Liver (tissue), 3 donors: ENCODE results near the gene MYO6.

Source experiments
- GABPA ChIP-seq, 2 donors: IDR thresholded peaks in 1 of 2; conservative IDR thresholded peaks in 1 of 2; 2 replicates each; pipeline ENCODE4 v1.6.1; 2016; ENCODE audit warnings: antibody characterized with exemption in 2 of 2, mild to moderate bottlenecking in 1 of 2, moderate library complexity in 1 of 2
- HNF4G ChIP-seq: IDR thresholded peaks from 2 replicates; pipeline ENCODE4 v1.6.1; 2016; ENCODE audit warnings: antibody characterized with exemption
- JUND ChIP-seq, 2 donors: IDR thresholded peaks; 2 replicates each; pipeline ENCODE4 v1.6.1; 2016; ENCODE audit warnings: antibody characterized with exemption in 2 of 2
- RAD21 ChIP-seq, 2 donors: IDR thresholded peaks; 2 replicates each; pipeline ENCODE4 v1.6.1; 2016; ENCODE audit warnings: antibody characterized with exemption in 2 of 2, mild to moderate bottlenecking in 2 of 2
- RXRA ChIP-seq, 2 donors: IDR thresholded peaks; 2 replicates each; pipeline ENCODE4 v1.6.1; 2017 to 2018; ENCODE audit warnings: antibody characterized with exemption in 2 of 2, mild to moderate bottlenecking in 1 of 2
- TAF1 ChIP-seq: conservative IDR thresholded peaks from 2 replicates; pipeline ENCODE4 v1.6.1; 2016; ENCODE audit warnings: antibody characterized with exemption, mild to moderate bottlenecking
- YY1 ChIP-seq: IDR thresholded peaks from 2 replicates; pipeline ENCODE4 v1.6.1; 2016; ENCODE audit warnings: antibody characterized with exemption, mild to moderate bottlenecking
- TF ChIP-seq, protein P1 (sequence below): fragments of 150-350 bp; IDR thresholded peaks from 2 replicates; pipeline ENCODE4 v1.5.1; 2017; ENCODE audit warnings: improper control_type of control experiment, low read depth, low read length; ENCODE audit not compliant: missing input control
- TF ChIP-seq, protein P2 (sequence below): IDR thresholded peaks from 2 replicates; pipeline ENCODE4 v1.6.1; 2016; ENCODE audit warnings: antibody characterized with exemption, mild to moderate bottlenecking
- TF ChIP-seq, protein P3 (sequence below): IDR thresholded peaks from 2 replicates; pipeline ENCODE4 v1.6.1; 2016; ENCODE audit warnings: antibody characterized with exemption
- TF ChIP-seq, protein P4 (sequence below): IDR thresholded peaks from 2 replicates; pipeline ENCODE4 v1.6.1; 2016; ENCODE audit warnings: antibody characterized with exemption
- TF ChIP-seq, protein P5 (sequence below): IDR thresholded peaks from 2 replicates; pipeline ENCODE4 v1.6.1; 2016; ENCODE audit warnings: antibody characterized with exemption
- donor health status: healthy.
- donor health status: healthy.

DNA sequence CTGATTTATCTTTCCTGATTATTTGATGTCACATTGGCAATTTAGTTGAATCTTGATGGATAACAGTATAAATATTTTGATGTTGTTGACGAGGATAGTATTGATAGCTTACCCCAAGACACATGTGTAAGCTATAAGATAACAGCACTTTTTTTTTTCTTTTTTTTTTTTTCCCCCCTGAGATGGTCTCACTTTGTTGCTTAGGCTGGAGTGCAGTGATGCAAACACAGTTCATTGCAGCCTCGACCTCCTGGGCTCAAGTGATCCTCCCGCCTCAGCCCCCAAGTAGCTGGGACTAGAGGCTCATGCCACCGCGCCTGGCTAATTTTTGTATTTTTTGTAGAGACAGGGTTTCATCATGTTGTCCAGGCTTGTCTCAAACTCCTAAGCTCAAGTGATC is 21.8 kb downstream of the MYO6 start:
- no peak for TF ChIP-seq YY1
- TF ChIP-seq, protein P1, sequence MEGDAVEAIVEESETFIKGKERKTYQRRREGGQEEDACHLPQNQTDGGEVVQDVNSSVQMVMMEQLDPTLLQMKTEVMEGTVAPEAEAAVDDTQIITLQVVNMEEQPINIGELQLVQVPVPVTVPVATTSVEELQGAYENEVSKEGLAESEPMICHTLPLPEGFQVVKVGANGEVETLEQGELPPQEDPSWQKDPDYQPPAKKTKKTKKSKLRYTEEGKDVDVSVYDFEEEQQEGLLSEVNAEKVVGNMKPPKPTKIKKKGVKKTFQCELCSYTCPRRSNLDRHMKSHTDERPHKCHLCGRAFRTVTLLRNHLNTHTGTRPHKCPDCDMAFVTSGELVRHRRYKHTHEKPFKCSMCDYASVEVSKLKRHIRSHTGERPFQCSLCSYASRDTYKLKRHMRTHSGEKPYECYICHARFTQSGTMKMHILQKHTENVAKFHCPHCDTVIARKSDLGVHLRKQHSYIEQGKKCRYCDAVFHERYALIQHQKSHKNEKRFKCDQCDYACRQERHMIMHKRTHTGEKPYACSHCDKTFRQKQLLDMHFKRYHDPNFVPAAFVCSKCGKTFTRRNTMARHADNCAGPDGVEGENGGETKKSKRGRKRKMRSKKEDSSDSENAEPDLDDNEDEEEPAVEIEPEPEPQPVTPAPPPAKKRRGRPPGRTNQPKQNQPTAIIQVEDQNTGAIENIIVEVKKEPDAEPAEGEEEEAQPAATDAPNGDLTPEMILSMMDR: no peak
- TF ChIP-seq, protein P2, sequence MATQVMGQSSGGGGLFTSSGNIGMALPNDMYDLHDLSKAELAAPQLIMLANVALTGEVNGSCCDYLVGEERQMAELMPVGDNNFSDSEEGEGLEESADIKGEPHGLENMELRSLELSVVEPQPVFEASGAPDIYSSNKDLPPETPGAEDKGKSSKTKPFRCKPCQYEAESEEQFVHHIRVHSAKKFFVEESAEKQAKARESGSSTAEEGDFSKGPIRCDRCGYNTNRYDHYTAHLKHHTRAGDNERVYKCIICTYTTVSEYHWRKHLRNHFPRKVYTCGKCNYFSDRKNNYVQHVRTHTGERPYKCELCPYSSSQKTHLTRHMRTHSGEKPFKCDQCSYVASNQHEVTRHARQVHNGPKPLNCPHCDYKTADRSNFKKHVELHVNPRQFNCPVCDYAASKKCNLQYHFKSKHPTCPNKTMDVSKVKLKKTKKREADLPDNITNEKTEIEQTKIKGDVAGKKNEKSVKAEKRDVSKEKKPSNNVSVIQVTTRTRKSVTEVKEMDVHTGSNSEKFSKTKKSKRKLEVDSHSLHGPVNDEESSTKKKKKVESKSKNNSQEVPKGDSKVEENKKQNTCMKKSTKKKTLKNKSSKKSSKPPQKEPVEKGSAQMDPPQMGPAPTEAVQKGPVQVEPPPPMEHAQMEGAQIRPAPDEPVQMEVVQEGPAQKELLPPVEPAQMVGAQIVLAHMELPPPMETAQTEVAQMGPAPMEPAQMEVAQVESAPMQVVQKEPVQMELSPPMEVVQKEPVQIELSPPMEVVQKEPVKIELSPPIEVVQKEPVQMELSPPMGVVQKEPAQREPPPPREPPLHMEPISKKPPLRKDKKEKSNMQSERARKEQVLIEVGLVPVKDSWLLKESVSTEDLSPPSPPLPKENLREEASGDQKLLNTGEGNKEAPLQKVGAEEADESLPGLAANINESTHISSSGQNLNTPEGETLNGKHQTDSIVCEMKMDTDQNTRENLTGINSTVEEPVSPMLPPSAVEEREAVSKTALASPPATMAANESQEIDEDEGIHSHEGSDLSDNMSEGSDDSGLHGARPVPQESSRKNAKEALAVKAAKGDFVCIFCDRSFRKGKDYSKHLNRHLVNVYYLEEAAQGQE: no peak
- no peak for TF ChIP-seq RAD21 (IDR thresholded peaks at IDR 0.05)
- TF ChIP-seq, protein P3, sequence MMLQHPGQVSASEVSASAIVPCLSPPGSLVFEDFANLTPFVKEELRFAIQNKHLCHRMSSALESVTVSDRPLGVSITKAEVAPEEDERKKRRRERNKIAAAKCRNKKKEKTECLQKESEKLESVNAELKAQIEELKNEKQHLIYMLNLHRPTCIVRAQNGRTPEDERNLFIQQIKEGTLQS: no peak
- TF ChIP-seq, protein P4, sequence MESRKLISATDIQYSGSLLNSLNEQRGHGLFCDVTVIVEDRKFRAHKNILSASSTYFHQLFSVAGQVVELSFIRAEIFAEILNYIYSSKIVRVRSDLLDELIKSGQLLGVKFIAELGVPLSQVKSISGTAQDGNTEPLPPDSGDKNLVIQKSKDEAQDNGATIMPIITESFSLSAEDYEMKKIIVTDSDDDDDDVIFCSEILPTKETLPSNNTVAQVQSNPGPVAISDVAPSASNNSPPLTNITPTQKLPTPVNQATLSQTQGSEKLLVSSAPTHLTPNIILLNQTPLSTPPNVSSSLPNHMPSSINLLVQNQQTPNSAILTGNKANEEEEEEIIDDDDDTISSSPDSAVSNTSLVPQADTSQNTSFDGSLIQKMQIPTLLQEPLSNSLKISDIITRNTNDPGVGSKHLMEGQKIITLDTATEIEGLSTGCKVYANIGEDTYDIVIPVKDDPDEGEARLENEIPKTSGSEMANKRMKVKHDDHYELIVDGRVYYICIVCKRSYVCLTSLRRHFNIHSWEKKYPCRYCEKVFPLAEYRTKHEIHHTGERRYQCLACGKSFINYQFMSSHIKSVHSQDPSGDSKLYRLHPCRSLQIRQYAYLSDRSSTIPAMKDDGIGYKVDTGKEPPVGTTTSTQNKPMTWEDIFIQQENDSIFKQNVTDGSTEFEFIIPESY: no peak
- no peak for TF ChIP-seq GABPA (IDR thresholded peaks at IDR 0.05 in 1 of 2, conservative IDR thresholded peaks at IDR 0.05 in 1 of 2)
- TF ChIP-seq, protein P5, sequence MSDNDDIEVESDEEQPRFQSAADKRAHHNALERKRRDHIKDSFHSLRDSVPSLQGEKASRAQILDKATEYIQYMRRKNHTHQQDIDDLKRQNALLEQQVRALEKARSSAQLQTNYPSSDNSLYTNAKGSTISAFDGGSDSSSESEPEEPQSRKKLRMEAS: no peak
- no peak for TF ChIP-seq RXRA (IDR thresholded peaks at IDR 0.05)
- no peak for TF ChIP-seq TAF1
- TF ChIP-seq HNF4G: no peak
- no peak for TF ChIP-seq JUND (IDR thresholded peaks at IDR 0.05)
